B cell (primary cell): ENCODE measurements around the gene COL4A1. TPM values are rescaled to one million over a fixed set of nuclear protein-coding genes. Genes with fewer than 3 reads are reported as not detected.

Experiments
- ATAC-seq: fragments of 200-7000 bp; cut with Tn5 transposase; one replicate; pipeline ENCODE4 v1.10.0; 2021; ENCODE audit warnings: low read depth, mild to moderate bottlenecking, moderate number of reproducible peaks, moderate library complexity
- CTCF ChIA-PET: fragments of 350-600 bp; sonication (Branson Sonifier 250); formaldehyde crosslinking; loops from one replicate; lab custom pipeline; 2021; ENCODE audit warnings: antibody characterized with exemption, inconsistent platforms; lab: Charles Lee
- POLR2A ChIA-PET: fragments of 350-600 bp; sonication (Branson Sonifier 250); formaldehyde crosslinking; loops from one replicate; lab custom pipeline; 2021; ENCODE audit warnings: antibody characterized with exemption; lab: Charles Lee
- DNase-seq: peaks from one replicate; pipeline ENCODE4 v3.0.0; 2013
- H2AFZ ChIP-seq: 2 replicates; pipeline ENCODE4 v1.6.1; 2012; ENCODE audit warnings: mild to moderate bottlenecking, low read depth, low read length; ENCODE audit not compliant: insufficient read depth, poor library complexity, severe bottlenecking
- H3K27ac ChIP-seq, 2 donors: 1 replicate in 1 of 2; 2 replicates in 1 of 2; pipeline ENCODE4 v1.5.1; 2012 to 2013; ENCODE audit warnings: low read length in 2 of 2, mild to moderate bottlenecking in 2 of 2, moderate library complexity in 1 of 2
- H3K27me3 ChIP-seq, 4 experiments: fragments of 200-600 bp in 1 of 4; sonication (generic) in 1 of 4; replicated peaks in 1 of 4; 1 replicate in 2 of 4; 2 replicates in 2 of 4; pipeline versions ENCODE4 v1.6.1 to v1.7.0; 2013 to 2016; ENCODE audit warnings: low read length in 3 of 4, mild to moderate bottlenecking in 2 of 4, mixed read lengths in 1 of 4, moderate library complexity in 1 of 4; ENCODE audit not compliant: insufficient read depth in 4 of 4, control insufficient read depth in 3 of 4; ENCODE audit errors: control extremely low read depth in 1 of 4
- H3K36me3 ChIP-seq, 2 experiments: replicated peaks in 1 of 2; 1 replicate in 1 of 2; 2 replicates in 1 of 2; pipeline versions ENCODE4 v1.6.1 to v1.7.1; 2013; ENCODE audit warnings: low read length in 1 of 2; ENCODE audit not compliant: insufficient read depth in 2 of 2, control insufficient read depth in 1 of 2; ENCODE audit errors: control extremely low read depth in 1 of 2, extremely low read depth in 1 of 2
- H3K4me1 ChIP-seq, 2 donors: fragments of 200-600 bp in 1 of 2; sonication (generic) in 1 of 2; 1 replicate in 1 of 2; 2 replicates in 1 of 2; pipeline versions ENCODE4 v1.5.1 to v1.6.1; 2013 to 2017; ENCODE audit warnings: low read length in 2 of 2; ENCODE audit not compliant: control insufficient read depth in 2 of 2, insufficient read depth in 2 of 2
- H3K4me2 ChIP-seq: replicated peaks from 2 replicates; pipeline ENCODE3; 2012; ENCODE audit warnings: mild to moderate bottlenecking, low read depth, low read length; ENCODE audit not compliant: poor library complexity, severe bottlenecking
- H3K4me3 ChIP-seq, 5 experiments: fragments of 200-600 bp in 1 of 5; sonication (generic) in 1 of 5; 1 replicate in 3 of 5; 2 replicates in 2 of 5; pipeline versions ENCODE4 v1.5.1 to v1.7.0; 2011 to 2016; ENCODE audit warnings: low read length in 4 of 5, mild to moderate bottlenecking in 4 of 5, low read depth in 2 of 5, control low read depth in 1 of 5, moderate library complexity in 1 of 5; ENCODE audit not compliant: insufficient read depth in 1 of 5; ENCODE audit errors: control extremely low read depth in 1 of 5, extremely low read depth in 1 of 5
- H3K79me2 ChIP-seq: fragments of 200-600 bp; sonication (generic); one replicate; pipeline ENCODE4 v1.6.0; 2016; ENCODE audit warnings: low read length; ENCODE audit not compliant: control insufficient read depth, insufficient read depth
- H3K9ac ChIP-seq: fragments of 200-600 bp; sonication (generic); 2 replicates; pipeline ENCODE4 v1.6.1; 2017; ENCODE audit warnings: mild to moderate bottlenecking, low read length, moderate library complexity
- H3K9me3 ChIP-seq, 3 donors: one replicate each; pipeline versions ENCODE4 v1.6.1 to v1.7.1; 2013; ENCODE audit warnings: low read length in 2 of 3; ENCODE audit not compliant: control insufficient read depth in 2 of 3, insufficient read depth in 1 of 3; ENCODE audit errors: control extremely low read depth in 1 of 3
- H4K20me1 ChIP-seq: 2 replicates; pipeline ENCODE4 v1.6.0; 2012; ENCODE audit warnings: mild to moderate bottlenecking, low read length; ENCODE audit not compliant: insufficient read depth, control insufficient read depth, poor library complexity, severe bottlenecking
- H3K27ac Mint-ChIP-seq: one replicate; pipeline ENCODE4 v1.8.0; 2021; ENCODE audit warnings: mixed read lengths
- H3K27me3 Mint-ChIP-seq: one replicate; pipeline ENCODE4 v1.8.0; 2021; ENCODE audit warnings: mixed read lengths
- H3K4me1 Mint-ChIP-seq: one replicate; pipeline ENCODE4 v1.8.0; 2021; ENCODE audit warnings: mixed read lengths
- H3K4me3 Mint-ChIP-seq: one replicate; pipeline ENCODE4 v1.8.0; 2021; ENCODE audit warnings: mixed read lengths
- H3K9me3 Mint-ChIP-seq: one replicate; pipeline ENCODE4 v1.8.0; 2022; ENCODE audit warnings: mixed read lengths; ENCODE audit not compliant: insufficient read depth
- EZH2 ChIP-seq: IDR thresholded peaks from 2 replicates; pipeline ENCODE4 v1.6.1; 2012; ENCODE audit warnings: borderline replicate concordance, low read depth, mild to moderate bottlenecking, moderate library complexity, low read length; ENCODE audit not compliant: insufficient read depth, poor library complexity, severe bottlenecking
- WGBS: methylation state at CpG from one replicate; pipeline ENCODE4 v1.1.5; 2013; ENCODE audit warnings: missing lambda C conversion rate; ENCODE audit not compliant: insufficient coverage; 5-methylcytosine and 5-hydroxymethylcytosine counted together
- intact Hi-C: fragments of 100-400 bp; cut with micrococcal nuclease; formaldehyde crosslinking; loops from one replicate; pipeline ENCODE4 v1.10.0; 2022
- polyA plus RNA-seq: library from polyadenylated mRNA; depleted of rRNA; stranded (reverse); fragments of >200 nt; gene quantifications from 2 replicates; pipeline ENCODE4 v1.2.3, GENCODE V29; 2012
- total RNA-seq, 2 donors: library from RNA; stranded (reverse); fragments of 120-200 nt in 1 of 2; gene quantifications; 1 replicate in 1 of 2; 2 replicates in 1 of 2; pipeline versions ENCODE4 v1.2.3 to v1.2.4, GENCODE V29; 2013 to 2022
- TF ChIP-seq, protein P1 (sequence below): fragments of 200-600 bp; IDR thresholded peaks from one replicate; pipeline ENCODE4 v1.8.0; 2022; ENCODE audit warnings: antibody characterized with exemption, mild to moderate bottlenecking

COL4A1 gene
- total and polyA plus RNA-seq, 2 donors (not counting 1 experiment from before 2014, with no cell fraction given): not detected

DNA sequence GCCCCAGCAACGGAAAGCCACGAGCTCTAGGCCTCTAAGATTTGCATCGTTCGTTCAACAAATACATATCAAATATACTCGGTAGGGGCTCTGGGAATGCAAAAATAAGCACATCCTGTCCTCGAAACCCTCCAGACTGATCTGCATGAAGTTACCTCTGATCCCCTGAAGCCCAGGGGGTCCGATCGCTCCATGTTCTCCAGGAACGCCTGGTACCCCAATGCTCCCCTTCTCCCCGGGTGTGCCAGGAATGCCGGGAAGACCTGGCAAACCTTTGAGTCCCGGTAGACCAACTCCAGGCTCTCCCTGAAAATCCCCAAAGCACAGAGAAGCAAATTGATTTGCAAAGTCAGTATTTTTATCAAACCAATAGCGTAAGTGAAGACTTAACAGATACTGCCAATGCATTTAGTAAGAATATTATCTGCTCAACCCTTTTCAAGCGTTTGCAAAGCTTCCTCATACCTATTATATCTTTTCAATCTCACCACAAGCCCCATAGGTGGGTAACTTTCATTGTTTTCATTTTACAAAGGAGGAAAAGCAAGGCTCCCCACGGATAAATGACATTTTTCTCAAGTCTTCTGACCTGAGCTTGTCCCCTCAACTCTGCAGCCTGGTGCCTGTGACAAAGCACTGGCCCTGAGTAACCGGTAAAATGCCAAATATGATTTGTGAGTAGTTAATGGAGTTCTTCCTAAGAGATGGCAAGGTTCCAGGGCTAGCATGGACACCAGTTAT is 127.7 kb downstream of the COL4A1 start:
- intact Hi-C loops: no loop called here
- H3K27ac Mint-ChIP-seq: no peak overlapping the region
- H3K27me3 Mint-ChIP-seq: no peaks in the 10 kb centered on the region
- DNase-seq (no peak), ATAC-seq (no peak)
- TF ChIP-seq EZH2: no peak
- TF ChIP-seq, protein P1, sequence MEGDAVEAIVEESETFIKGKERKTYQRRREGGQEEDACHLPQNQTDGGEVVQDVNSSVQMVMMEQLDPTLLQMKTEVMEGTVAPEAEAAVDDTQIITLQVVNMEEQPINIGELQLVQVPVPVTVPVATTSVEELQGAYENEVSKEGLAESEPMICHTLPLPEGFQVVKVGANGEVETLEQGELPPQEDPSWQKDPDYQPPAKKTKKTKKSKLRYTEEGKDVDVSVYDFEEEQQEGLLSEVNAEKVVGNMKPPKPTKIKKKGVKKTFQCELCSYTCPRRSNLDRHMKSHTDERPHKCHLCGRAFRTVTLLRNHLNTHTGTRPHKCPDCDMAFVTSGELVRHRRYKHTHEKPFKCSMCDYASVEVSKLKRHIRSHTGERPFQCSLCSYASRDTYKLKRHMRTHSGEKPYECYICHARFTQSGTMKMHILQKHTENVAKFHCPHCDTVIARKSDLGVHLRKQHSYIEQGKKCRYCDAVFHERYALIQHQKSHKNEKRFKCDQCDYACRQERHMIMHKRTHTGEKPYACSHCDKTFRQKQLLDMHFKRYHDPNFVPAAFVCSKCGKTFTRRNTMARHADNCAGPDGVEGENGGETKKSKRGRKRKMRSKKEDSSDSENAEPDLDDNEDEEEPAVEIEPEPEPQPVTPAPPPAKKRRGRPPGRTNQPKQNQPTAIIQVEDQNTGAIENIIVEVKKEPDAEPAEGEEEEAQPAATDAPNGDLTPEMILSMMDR: no peak
- CTCF ChIA-PET: no interaction called here
- H4K20me1 ChIP-seq: no peaks in the 10 kb centered on the region
- no peak overlapping the region for H2AFZ ChIP-seq
- H3K27ac ChIP-seq: no peak overlapping the region
- 85% methylated on average over 14 of the region's 16 CpGs for WGBS
- H3K4me3 Mint-ChIP-seq: no peak overlapping the region
- H3K4me1 ChIP-seq: no peaks in the 10 kb centered on the region
- no peak overlapping the region for H3K4me3 ChIP-seq
- H3K27me3 ChIP-seq: no peaks in the 10 kb centered on the region
- H3K4me2 ChIP-seq: no peak overlapping the region
- POLR2A ChIA-PET: no interaction called here
- H3K9me3 ChIP-seq: peaks cover 0 to 12% (median 0%) of the 10 kb centered on the region in 3 donors
- H3K36me3 ChIP-seq: no peaks in the 10 kb centered on the region
- H3K9ac ChIP-seq: no peak overlapping the region
- no peaks in the 10 kb centered on the region for H3K79me2 ChIP-seq
- H3K9me3 Mint-ChIP-seq: no peaks in the 10 kb centered on the region
- no peaks in the 10 kb centered on the region for H3K4me1 Mint-ChIP-seq

DNA sequence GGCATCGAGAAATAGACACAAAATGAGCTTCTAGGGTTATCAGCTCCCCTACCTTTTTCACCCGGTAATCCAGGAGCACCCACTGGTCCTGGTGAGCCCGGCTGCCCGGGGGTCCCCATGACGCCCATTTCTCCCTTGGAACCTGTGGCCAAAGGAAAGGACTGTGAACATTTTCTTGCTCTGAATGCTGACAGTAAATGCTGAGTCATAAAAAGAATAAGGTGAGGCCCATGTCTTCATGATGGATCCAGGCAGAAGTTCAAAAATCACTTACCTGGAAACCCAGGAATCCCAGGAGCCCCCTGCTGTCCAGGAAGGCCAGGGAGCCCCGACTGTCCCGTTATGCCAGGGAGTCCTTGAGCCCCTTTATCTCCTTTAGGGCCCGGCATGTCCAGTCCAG is 129.2 kb downstream of the COL4A1 start:
- no peaks in the 10 kb centered on the region for H3K27me3 Mint-ChIP-seq
- peaks cover 4% of the 10 kb centered on the region for H3K9me3 Mint-ChIP-seq
- Histone ChIP-seq H3K9me3 (peaks cover 0 to 18% (median 8%) of the 10 kb centered on the region in 3 donors), H3K4me3 (no peak overlapping the region), H3K4me2 (no peak overlapping the region), H3K27ac (no peak overlapping the region), H3K79me2 (no peaks in the 10 kb centered on the region), H3K36me3 (no peaks in the 10 kb centered on the region), H3K4me1 (no peaks in the 10 kb centered on the region), H2AFZ (no peak overlapping the region), H3K9ac (no peak overlapping the region), H3K27me3 (no peaks in the 10 kb centered on the region), H4K20me1 (no peaks in the 10 kb centered on the region)
- DNase-seq (no peak), ATAC-seq (no peak)
- TF ChIP-seq, protein P1: no peak
- no peak for TF ChIP-seq EZH2
- intact Hi-C loops: no loop called here
- H3K4me3 Mint-ChIP-seq: no peak overlapping the region
- ChIA-PET CTCF (no interaction called here), POLR2A (no interaction called here)
- no peaks in the 10 kb centered on the region for H3K4me1 Mint-ChIP-seq
- 86% methylated on average over 5 of the region's 8 CpGs for WGBS
- no peak overlapping the region for H3K27ac Mint-ChIP-seq
